Measurements from ENCODE around the gene FSTL4. TPM values are rescaled to one million over a fixed set of nuclear protein-coding genes. Genes with fewer than 3 reads are reported as not detected.

Gene FSTL4
- total and polyA plus RNA-seq, 2 experiments from 2014 or later: 1.4 to 2.8 TPM

- TF ChIP-seq STAT1 (IDR thresholded peaks at IDR 0.05; ENCODE audit: unreplicated experiment) (no peak), EZH2phosphoT487 (IDR thresholded peaks at IDR 0.05; ENCODE audit: unreplicated experiment) (no peak), ZNF114 (CRISPR knock-in tag; IDR thresholded peaks at IDR 0.05) (no peak), POLR2AphosphoS5 (IDR thresholded peaks at IDR 0.05; ENCODE audit: low read depth) (no peak), ZNF331 (CRISPR knock-in tag; IDR thresholded peaks at IDR 0.05; ENCODE audit: low read depth) (no peak)
- TF ChIP-seq, protein P1, sequence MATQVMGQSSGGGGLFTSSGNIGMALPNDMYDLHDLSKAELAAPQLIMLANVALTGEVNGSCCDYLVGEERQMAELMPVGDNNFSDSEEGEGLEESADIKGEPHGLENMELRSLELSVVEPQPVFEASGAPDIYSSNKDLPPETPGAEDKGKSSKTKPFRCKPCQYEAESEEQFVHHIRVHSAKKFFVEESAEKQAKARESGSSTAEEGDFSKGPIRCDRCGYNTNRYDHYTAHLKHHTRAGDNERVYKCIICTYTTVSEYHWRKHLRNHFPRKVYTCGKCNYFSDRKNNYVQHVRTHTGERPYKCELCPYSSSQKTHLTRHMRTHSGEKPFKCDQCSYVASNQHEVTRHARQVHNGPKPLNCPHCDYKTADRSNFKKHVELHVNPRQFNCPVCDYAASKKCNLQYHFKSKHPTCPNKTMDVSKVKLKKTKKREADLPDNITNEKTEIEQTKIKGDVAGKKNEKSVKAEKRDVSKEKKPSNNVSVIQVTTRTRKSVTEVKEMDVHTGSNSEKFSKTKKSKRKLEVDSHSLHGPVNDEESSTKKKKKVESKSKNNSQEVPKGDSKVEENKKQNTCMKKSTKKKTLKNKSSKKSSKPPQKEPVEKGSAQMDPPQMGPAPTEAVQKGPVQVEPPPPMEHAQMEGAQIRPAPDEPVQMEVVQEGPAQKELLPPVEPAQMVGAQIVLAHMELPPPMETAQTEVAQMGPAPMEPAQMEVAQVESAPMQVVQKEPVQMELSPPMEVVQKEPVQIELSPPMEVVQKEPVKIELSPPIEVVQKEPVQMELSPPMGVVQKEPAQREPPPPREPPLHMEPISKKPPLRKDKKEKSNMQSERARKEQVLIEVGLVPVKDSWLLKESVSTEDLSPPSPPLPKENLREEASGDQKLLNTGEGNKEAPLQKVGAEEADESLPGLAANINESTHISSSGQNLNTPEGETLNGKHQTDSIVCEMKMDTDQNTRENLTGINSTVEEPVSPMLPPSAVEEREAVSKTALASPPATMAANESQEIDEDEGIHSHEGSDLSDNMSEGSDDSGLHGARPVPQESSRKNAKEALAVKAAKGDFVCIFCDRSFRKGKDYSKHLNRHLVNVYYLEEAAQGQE (IDR thresholded peaks at IDR 0.05; ENCODE audit: unreplicated experiment): no peak
Measured at GRCh38 chr5:133266527-133266878, 345.8 kb downstream of the FSTL4 start (continued).

DNA sequence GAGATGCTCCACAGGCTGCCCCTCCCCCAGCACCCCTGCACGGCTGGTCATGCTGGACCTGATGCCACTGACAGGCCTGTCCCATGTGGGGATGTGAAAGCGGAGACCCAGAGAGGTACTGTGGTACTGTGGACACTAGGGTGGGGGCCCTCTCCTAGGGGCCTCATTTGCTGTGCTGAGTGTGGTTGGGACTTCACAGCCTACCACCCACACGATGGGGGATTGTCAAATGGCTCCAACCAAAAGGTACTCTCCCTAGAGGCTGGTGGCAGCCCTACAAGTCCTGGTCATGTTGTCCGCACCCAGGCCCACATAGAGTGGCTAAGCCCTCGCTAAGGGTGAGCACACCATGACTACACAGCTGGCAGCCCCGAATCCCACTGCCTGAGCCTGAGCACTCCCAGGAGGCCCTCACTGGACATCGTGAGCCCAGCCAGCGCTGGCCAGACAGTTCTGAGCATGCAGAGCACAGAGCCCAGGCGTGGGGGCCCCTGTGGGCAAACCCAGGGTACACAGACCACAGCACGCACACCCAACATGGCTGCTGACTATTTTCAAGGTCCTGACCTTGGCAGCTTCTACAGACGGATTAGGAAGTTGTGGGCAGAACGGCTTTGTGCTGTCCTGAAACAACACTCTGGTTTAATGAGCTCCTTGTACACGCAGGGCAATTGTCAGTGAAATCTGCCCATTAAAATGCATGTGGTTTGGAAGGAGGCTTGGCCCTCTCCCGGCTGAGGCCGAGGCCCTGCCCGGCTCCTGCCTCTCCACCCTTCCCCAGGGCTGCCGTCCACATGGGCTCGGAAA is 346.4 kb downstream of the FSTL4 start:
- Histone ChIP-seq H4K20me1 (replicated peaks; ENCODE audit: insufficient read depth) (no peaks in the 10 kb centered on the region), H3K79me2 (replicated peaks; ENCODE audit: insufficient read depth) (no peaks in the 10 kb centered on the region), H3K9me2 (ENCODE audit: insufficient read depth) (no peaks in the 10 kb centered on the region), H3K27ac (ENCODE audit: low read depth) (no peak overlapping the region), H3K27me3 (ENCODE audit: insufficient read depth) (no peaks in the 10 kb centered on the region), H2AFZ (no peak overlapping the region), H3F3A (replicated peaks; ENCODE audit: low read depth) (no peaks in the 10 kb centered on the region), H3K36me3 (ENCODE audit: insufficient read depth) (no peaks in the 10 kb centered on the region), H3K4me1 (ENCODE audit: insufficient read depth) (no peaks in the 10 kb centered on the region), H3K4me2 (no peak overlapping the region), H3K4me3 (no peak overlapping the region)
- DNase-seq (ENCODE audit: low spot score) (no peak), ATAC-seq (peak; percentile 54)
- peaks cover 6% of the 10 kb centered on the region; the same call in 2 of the 3 replicates for H3K4me1 Mint-ChIP-seq
- no peak overlapping the region for H3K4me3 Mint-ChIP-seq
- TF ChIP-seq, protein P1 (IDR thresholded peaks at IDR 0.05; ENCODE audit: unreplicated experiment): no peak
- TF ChIP-seq, protein P2, sequence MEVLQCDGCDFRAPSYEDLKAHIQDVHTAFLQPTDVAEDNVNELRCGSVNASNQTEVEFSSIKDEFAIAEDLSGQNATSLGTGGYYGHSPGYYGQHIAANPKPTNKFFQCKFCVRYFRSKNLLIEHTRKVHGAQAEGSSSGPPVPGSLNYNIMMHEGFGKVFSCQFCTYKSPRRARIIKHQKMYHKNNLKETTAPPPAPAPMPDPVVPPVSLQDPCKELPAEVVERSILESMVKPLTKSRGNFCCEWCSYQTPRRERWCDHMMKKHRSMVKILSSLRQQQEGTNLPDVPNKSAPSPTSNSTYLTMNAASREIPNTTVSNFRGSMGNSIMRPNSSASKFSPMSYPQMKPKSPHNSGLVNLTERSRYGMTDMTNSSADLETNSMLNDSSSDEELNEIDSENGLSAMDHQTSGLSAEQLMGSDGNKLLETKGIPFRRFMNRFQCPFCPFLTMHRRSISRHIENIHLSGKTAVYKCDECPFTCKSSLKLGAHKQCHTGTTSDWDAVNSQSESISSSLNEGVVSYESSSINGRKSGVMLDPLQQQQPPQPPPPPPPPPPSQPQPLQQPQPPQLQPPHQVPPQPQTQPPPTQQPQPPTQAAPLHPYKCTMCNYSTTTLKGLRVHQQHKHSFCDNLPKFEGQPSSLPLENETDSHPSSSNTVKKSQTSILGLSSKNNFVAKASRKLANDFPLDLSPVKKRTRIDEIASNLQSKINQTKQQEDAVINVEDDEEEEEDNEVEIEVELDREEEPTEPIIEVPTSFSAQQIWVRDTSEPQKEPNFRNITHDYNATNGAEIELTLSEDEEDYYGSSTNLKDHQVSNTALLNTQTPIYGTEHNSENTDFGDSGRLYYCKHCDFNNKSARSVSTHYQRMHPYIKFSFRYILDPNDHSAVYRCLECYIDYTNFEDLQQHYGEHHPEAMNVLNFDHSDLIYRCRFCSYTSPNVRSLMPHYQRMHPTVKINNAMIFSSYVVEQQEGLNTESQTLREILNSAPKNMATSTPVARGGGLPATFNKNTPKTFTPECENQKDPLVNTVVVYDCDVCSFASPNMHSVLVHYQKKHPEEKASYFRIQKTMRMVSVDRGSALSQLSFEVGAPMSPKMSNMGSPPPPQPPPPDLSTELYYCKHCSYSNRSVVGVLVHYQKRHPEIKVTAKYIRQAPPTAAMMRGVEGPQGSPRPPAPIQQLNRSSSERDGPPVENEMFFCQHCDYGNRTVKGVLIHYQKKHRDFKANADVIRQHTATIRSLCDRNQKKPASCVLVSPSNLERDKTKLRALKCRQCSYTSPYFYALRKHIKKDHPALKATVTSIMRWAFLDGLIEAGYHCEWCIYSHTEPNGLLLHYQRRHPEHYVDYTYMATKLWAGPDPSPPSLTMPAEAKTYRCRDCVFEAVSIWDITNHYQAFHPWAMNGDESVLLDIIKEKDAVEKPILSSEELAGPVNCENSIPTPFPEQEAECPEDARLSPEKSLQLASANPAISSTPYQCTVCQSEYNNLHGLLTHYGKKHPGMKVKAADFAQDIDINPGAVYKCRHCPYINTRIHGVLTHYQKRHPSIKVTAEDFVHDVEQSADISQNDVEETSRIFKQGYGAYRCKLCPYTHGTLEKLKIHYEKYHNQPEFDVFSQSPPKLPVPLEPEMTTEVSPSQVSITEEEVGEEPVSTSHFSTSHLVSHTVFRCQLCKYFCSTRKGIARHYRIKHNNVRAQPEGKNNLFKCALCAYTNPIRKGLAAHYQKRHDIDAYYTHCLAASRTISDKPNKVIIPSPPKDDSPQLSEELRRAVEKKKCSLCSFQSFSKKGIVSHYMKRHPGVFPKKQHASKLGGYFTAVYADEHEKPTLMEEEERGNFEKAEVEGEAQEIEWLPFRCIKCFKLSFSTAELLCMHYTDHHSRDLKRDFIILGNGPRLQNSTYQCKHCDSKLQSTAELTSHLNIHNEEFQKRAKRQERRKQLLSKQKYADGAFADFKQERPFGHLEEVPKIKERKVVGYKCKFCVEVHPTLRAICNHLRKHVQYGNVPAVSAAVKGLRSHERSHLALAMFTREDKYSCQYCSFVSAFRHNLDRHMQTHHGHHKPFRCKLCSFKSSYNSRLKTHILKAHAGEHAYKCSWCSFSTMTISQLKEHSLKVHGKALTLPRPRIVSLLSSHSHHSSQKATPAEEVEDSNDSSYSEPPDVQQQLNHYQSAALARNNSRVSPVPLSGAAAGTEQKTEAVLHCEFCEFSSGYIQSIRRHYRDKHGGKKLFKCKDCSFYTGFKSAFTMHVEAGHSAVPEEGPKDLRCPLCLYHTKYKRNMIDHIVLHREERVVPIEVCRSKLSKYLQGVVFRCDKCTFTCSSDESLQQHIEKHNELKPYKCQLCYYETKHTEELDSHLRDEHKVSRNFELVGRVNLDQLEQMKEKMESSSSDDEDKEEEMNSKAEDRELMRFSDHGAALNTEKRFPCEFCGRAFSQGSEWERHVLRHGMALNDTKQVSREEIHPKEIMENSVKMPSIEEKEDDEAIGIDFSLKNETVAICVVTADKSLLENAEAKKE (CRISPR knock-in tag; IDR thresholded peaks at IDR 0.05): no peak
- no peak for TF ChIP-seq STAT1 (IDR thresholded peaks at IDR 0.05; ENCODE audit: unreplicated experiment)
- no peak for TF ChIP-seq EZH2 (IDR thresholded peaks at IDR 0.05; ENCODE audit: low read depth, unreplicated experiment)
- no peak for TF ChIP-seq EZH2phosphoT487 (IDR thresholded peaks at IDR 0.05; ENCODE audit: unreplicated experiment)
- H3K9me3 Mint-ChIP-seq: no peaks in the 10 kb centered on the region
- no peaks in the 10 kb centered on the region for H3K36me3 Mint-ChIP-seq (ENCODE audit: low read depth)
- no peak overlapping the region for H3K27ac Mint-ChIP-seq
- peaks cover 7% of the 10 kb centered on the region for H3K27me3 Mint-ChIP-seq (ENCODE audit: insufficient read depth, low read depth, poor library complexity)
